Kidney glomerular epithelial cell (primary cell): ENCODE measurements around the gene RPP25.
A peak's percentile ranks its signal among the peaks of the same experiment; 100 is the strongest.
"Not testable (repeated sequence)": the region's sequence is repeated elsewhere in the genome, so short reads cannot be mapped to it uniquely, and the experiment has no call there.

Experiments used
- DNase-seq: peaks from one replicate; lab custom pipeline; 2025; lab: John Stamatoyannopoulos, UW

RPP25 gene

GRCh38 chr15:74917676-74918075 lies 38.9 kb downstream of the RPP25 start:
- no peak for DNase-seq

GRCh38 chr15:74913799-74914198 lies 42.8 kb downstream of the RPP25 start:
- DNase-seq = not testable (repeated sequence)

GRCh38 chr15:74913041-74913440 lies 43.5 kb downstream of the RPP25 start:
- DNase-seq = no peak

GRCh38 chr15:74908635-74909034 lies 47.9 kb downstream of the RPP25 start:
- no peak for DNase-seq

- no peak for DNase-seq
Measured at GRCh38 chr15:74907163-74907870, 49.3 kb downstream of the RPP25 start.

GRCh38 chr15:74906450-74907162 lies 50.0 kb downstream of the RPP25 start, which contains the start of gene FAM219B:
Gene FAM219B (minus strand): TSS chr15:74906851. CDS start chr15:74906800, 51 bp downstream.
- peak; percentile 69 for DNase-seq

- no peak for DNase-seq
Measured at GRCh38 chr15:74906067-74906449, 50.5 kb downstream of the RPP25 start.
